Suppressor macrophage treated with lipopolysaccharide for 4 hours (primary cell): ENCODE results near the gene EIF4A3.

ENCODE experiments used
- DNase-seq: peaks from one replicate; pipeline ENCODE4 v3.0.0-alpha.2; 2020

The EIF4A3 gene

GRCh38 chr17:80110927-80111701 is 35.8 kb downstream of the EIF4A3 start:
- DNase-seq: no peak

GRCh38 chr17:80110447-80110812 is 36.5 kb downstream of the EIF4A3 start:
- no peak for DNase-seq

- DNase-seq: no peak
These were observed 37.0 kb downstream of the EIF4A3 start for GRCh38 chr17:80109713-80110446.

- no peak for DNase-seq
These were observed 37.8 kb downstream of the EIF4A3 start for GRCh38 chr17:80109066-80109660.

- DNase-seq: no peak
These were observed 38.6 kb downstream of the EIF4A3 start for GRCh38 chr17:80108036-80108971.

GRCh38 chr17:80107231-80108021 is 39.5 kb downstream of the EIF4A3 start:
- DNase-seq: no peak

- DNase-seq: no peak
These were observed 40.2 kb downstream of the EIF4A3 start for GRCh38 chr17:80106751-80107150.

GRCh38 chr17:80106176-80106575 is 40.8 kb downstream of the EIF4A3 start:
- DNase-seq: no peak

- no peak for DNase-seq
These were observed 41.2 kb downstream of the EIF4A3 start for GRCh38 chr17:80105762-80106161.

GRCh38 chr17:80104956-80105375 is 42.0 kb downstream of the EIF4A3 start:
- no peak for DNase-seq

GRCh38 chr17:80104321-80104955 is 42.5 kb downstream of the EIF4A3 start:
- no peak for DNase-seq

GRCh38 chr17:80103449-80104085 is 43.4 kb downstream of the EIF4A3 start:
- no peak for DNase-seq

GRCh38 chr17:80102664-80103448 is 44.1 kb downstream of the EIF4A3 start:
- no peak for DNase-seq

GRCh38 chr17:80101946-80102663 is 44.8 kb downstream of the EIF4A3 start:
- DNase-seq: peak; percentile 65

- DNase-seq: peak; percentile 95
These were observed 45.6 kb downstream of the EIF4A3 start, which contains the start of gene GAA for GRCh38 chr17:80101011-80101945. GAA (plus strand) TSS chr17:80101581; CDS start chr17:80104587, 3,006 bp downstream.

GRCh38 chr17:80100035-80100323 is 46.9 kb downstream of the EIF4A3 start:
- DNase-seq: no peak

GRCh38 chr17:80099291-80100034 is 47.5 kb downstream of the EIF4A3 start:
- no peak for DNase-seq
